PC-3 (cell line): ENCODE data around the gene ASCL1. TPM values are rescaled to one million over a fixed set of nuclear protein-coding genes. Genes with fewer than 3 reads are reported as not detected.

ENCODE experiments used
- ATAC-seq: fragments of 200-7000 bp; cut with Tn5 transposase; 2 replicates; pipeline ENCODE4 v1.9.1; 2020; ENCODE audit warnings: mild to moderate bottlenecking, moderate library complexity
- BruUV-seq: library from RNA; stranded (reverse); fragments of 400-500 nt; replicated peaks from 2 replicates; lab custom pipeline; 2021; lab: Mats Ljungman, UMichigan
- CTCF ChIA-PET: fragments of 300-600 bp; sonication (Branson Sonifier 250); formaldehyde crosslinking; loops from one replicate; lab custom pipeline; 2022; ENCODE audit warnings: antibody characterized with exemption; lab: Charles Lee
- POLR2A ChIA-PET: fragments of 300-600 bp; sonication (Branson Sonifier 250); formaldehyde crosslinking; loops from one replicate; lab custom pipeline; 2022; ENCODE audit warnings: antibody characterized with exemption; ENCODE audit not compliant: unreplicated experiment; lab: Charles Lee
- DNase-seq: peaks from one replicate; pipeline ENCODE4 v3.0.0-alpha.2; 2015
- H2AFZ ChIP-seq: fragments of 300-600 bp; sonication (generic); 2 replicates; pipeline ENCODE4 v1.6.0; 2016; ENCODE audit warnings: antibody characterized with exemption, low read length
- H3F3A ChIP-seq: fragments of 300-600 bp; sonication (generic); one replicate; pipeline ENCODE4 v1.6.0; 2017; ENCODE audit warnings: antibody characterized with exemption, low read length, control low read depth, mild to moderate bottlenecking; ENCODE audit not compliant: unreplicated experiment
- H3K27ac ChIP-seq: fragments of 300-600 bp; sonication (generic); 2 replicates; pipeline ENCODE4 v1.5.1; 2016; ENCODE audit warnings: mild to moderate bottlenecking, low read length
- H3K27me3 ChIP-seq: fragments of 300-600 bp; sonication (generic); 2 replicates; pipeline ENCODE4 v1.6.1; 2016; ENCODE audit warnings: low read length, mixed read lengths
- H3K36me3 ChIP-seq: fragments of 300-600 bp; sonication (generic); 2 replicates; pipeline ENCODE4 v1.6.1; 2016; ENCODE audit warnings: low read depth, mixed run types, low read length, mixed read lengths
- H3K4me1 ChIP-seq: fragments of 300-600 bp; sonication (generic); 2 replicates; pipeline ENCODE4 v1.5.1; 2016; ENCODE audit warnings: low read length; ENCODE audit not compliant: insufficient read depth
- H3K4me2 ChIP-seq: fragments of 300-600 bp; sonication (generic); 2 replicates; pipeline ENCODE4 v1.6.0; 2016; ENCODE audit warnings: low read length
- H3K4me3 ChIP-seq: fragments of 300-600 bp; sonication (generic); 2 replicates; pipeline ENCODE4 v1.5.1; 2016; ENCODE audit warnings: mild to moderate bottlenecking, low read length, mixed read lengths
- H3K79me2 ChIP-seq: fragments of 300-600 bp; sonication (generic); 2 replicates; pipeline ENCODE4 v1.6.1; 2017; ENCODE audit warnings: low read length, mixed read lengths
- H3K9ac ChIP-seq: fragments of 300-600 bp; sonication (generic); 2 replicates; pipeline ENCODE4 v1.6.0; 2016; ENCODE audit warnings: mild to moderate bottlenecking, low read length
- H3K9me2 ChIP-seq: fragments of 300-600 bp; sonication (generic); replicated peaks from 2 replicates; pipeline ENCODE4 v1.6.1; 2016; ENCODE audit warnings: mixed run types, low read length, mixed read lengths
- H3K9me3 ChIP-seq: fragments of 300-600 bp; sonication (generic); 2 replicates; pipeline ENCODE4 v1.6.1; 2016; ENCODE audit warnings: low read length, mixed read lengths
- H4K20me1 ChIP-seq: fragments of 300-600 bp; sonication (generic); 2 replicates; pipeline ENCODE4 v1.6.1; 2016; ENCODE audit warnings: low read length, mixed read lengths
- CTCF ChIP-seq: fragments of 300-600 bp; sonication (generic); conservative IDR thresholded peaks from 2 replicates; pipeline ENCODE4 v1.5.1; 2017; ENCODE audit warnings: antibody characterized with exemption, low read depth, mild to moderate bottlenecking, low read length
- EZH2 ChIP-seq: fragments of 300-600 bp; sonication (generic); IDR thresholded peaks from one replicate; pipeline ENCODE4 v1.6.1; 2017; ENCODE audit warnings: antibody characterized with exemption, mild to moderate bottlenecking, low read length; ENCODE audit not compliant: unreplicated experiment
- EZH2phosphoT487 ChIP-seq: fragments of 300-600 bp; sonication (generic); IDR thresholded peaks from 2 replicates; pipeline ENCODE4 v1.6.1; 2018; ENCODE audit warnings: mild to moderate bottlenecking, antibody characterized with exemption, low read length, borderline replicate concordance
- intact Hi-C: fragments of 100-400 bp; cut with micrococcal nuclease; formaldehyde crosslinking; loops from 2 replicates; pipeline ENCODE4 v1.9.0; 2023
- total RNA-seq: library from RNA; depleted of rRNA; stranded (reverse); fragments of >200 nt; gene quantifications from 2 replicates; pipeline ENCODE4 v1.2.3, GENCODE V29; 2014

The ASCL1 gene
- total RNA-seq, 1 experiment from 2014 or later = not detected

- Histone ChIP-seq H3K9ac (no peak overlapping the region), H3K4me3 (no peak overlapping the region), H3K27me3 (no peaks in the 10 kb centered on the region), H4K20me1 (no peaks in the 10 kb centered on the region), H2AFZ (no peak overlapping the region), H3K9me3 (no peaks in the 10 kb centered on the region), H3K4me1 (no peaks in the 10 kb centered on the region), H3K9me2 (no peaks in the 10 kb centered on the region), H3K27ac (no peak overlapping the region), H3F3A (no peaks in the 10 kb centered on the region), H3K4me2 (no peak overlapping the region), H3K79me2 (no peaks in the 10 kb centered on the region), H3K36me3 (no peaks in the 10 kb centered on the region)
- TF ChIP-seq EZH2phosphoT487 = no peak
- TF ChIP-seq EZH2 = no peak
- no peak for TF ChIP-seq CTCF
- ATAC-seq (no peak), DNase-seq (no peak)
- POLR2A ChIA-PET = no interaction called here
- BruUV-seq = no TSS peak
- intact Hi-C loops = no loop called here
- CTCF ChIA-PET = no interaction called here
These were observed 43.8 kb upstream of the ASCL1 start for GRCh38 chr12:102913453-102914226.

DNA sequence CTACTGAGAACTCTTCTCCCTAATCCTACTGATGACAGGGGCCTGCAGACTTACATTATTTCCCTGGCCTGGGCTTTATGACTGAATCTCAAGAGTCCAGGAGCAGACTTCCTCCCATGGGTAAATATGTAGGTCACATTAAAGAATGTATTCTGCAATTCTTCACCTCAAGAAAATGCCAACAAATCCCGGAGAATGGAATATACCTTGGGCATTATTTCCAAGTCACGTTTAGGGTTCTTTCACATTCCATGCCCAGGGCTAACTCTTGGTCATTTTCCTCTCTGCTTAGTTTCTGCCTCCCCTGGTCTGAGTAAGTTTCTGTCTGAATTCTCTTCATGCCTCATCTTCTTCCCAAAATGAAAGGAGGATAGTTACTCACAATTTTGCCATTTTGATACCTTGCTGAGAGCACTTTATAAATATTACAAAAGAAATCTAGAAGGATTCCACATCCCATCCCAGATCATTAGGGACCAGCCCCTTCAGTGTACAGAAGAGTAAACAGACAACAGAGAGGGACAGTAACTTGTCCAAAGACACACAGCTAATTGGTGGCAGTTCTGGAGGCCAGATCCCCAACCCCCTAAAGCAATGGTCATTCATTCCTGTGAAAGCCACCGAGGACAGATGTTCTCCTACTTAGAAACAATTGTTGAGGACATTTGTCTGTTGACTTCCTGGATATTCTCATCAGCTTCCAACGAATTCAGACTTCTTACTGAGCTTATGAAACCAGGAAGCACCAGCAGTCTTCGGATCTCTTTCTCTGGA is 41.0 kb upstream of the ASCL1 start:
- H3K79me2 ChIP-seq = no peaks in the 10 kb centered on the region
- ATAC-seq (no peak), DNase-seq (no peak)
- H2AFZ ChIP-seq = 0 out of 2 replicates have a peak overlapping the region, but pooled peaks have one; percentile 26
- H3K4me1 ChIP-seq = no peaks in the 10 kb centered on the region
- ChIA-PET CTCF (no interaction called here), POLR2A (no interaction called here)
- no peak overlapping the region for H3K27ac ChIP-seq
- no peak overlapping the region; the same call in 1 of the 2 replicates for H3K4me2 ChIP-seq
- no peaks in the 10 kb centered on the region for H3K27me3 ChIP-seq
- no peak overlapping the region for H3K4me3 ChIP-seq
- H3K9me3 ChIP-seq = no peaks in the 10 kb centered on the region
- H4K20me1 ChIP-seq = no peaks in the 10 kb centered on the region
- intact Hi-C loops = no loop called here
- no TSS peak for BruUV-seq
- no peak overlapping the region for H3K9ac ChIP-seq
- TF ChIP-seq EZH2 (no peak), CTCF (no peak), EZH2phosphoT487 (no peak)
- H3F3A ChIP-seq = no peaks in the 10 kb centered on the region
- no peaks in the 10 kb centered on the region for H3K9me2 ChIP-seq
- H3K36me3 ChIP-seq = no peaks in the 10 kb centered on the region
